IPS-20b (cell line): Measurements from ENCODE around the gene SLC25A34.

Experiments used
- H3K27ac ChIP-seq: one replicate; pipeline ENCODE4 v1.5.1; 2013; ENCODE audit warnings: low read length
- H3K27me3 ChIP-seq: 2 replicates; pipeline ENCODE4 v1.6.1; 2013; ENCODE audit warnings: mild to moderate bottlenecking, low read length, inconsistent platforms; ENCODE audit not compliant: insufficient read depth
- H3K36me3 ChIP-seq: 2 replicates; pipeline ENCODE4 v1.6.1; 2013; ENCODE audit warnings: low read depth, mild to moderate bottlenecking, inconsistent platforms, low read length, moderate library complexity; ENCODE audit not compliant: insufficient read depth
- H3K4me1 ChIP-seq: 2 replicates; pipeline ENCODE4 v1.6.1; 2013; ENCODE audit warnings: mild to moderate bottlenecking, control low read depth, inconsistent platforms, low read length, moderate library complexity; ENCODE audit not compliant: insufficient read depth
- H3K4me3 ChIP-seq: 2 replicates; pipeline ENCODE4 v1.5.1; 2013; ENCODE audit warnings: mild to moderate bottlenecking, low read length, inconsistent platforms
- H3K9ac ChIP-seq: 2 replicates; pipeline ENCODE4 v1.6.1; 2013; ENCODE audit warnings: low read depth, mild to moderate bottlenecking, inconsistent platforms, low read length, moderate library complexity
- H3K9me3 ChIP-seq: 2 replicates; pipeline ENCODE4 v1.6.1; 2013; ENCODE audit warnings: mild to moderate bottlenecking, low read depth, low read length, inconsistent platforms; ENCODE audit not compliant: insufficient read depth

The SLC25A34 gene

GRCh38 chr1:15736892-15737261, 819 bp downstream of the SLC25A34 start:
- H3K9me3 ChIP-seq, result no peaks in the 10 kb centered on the region
- no peak overlapping the region for H3K9ac ChIP-seq
- H3K27ac ChIP-seq, result no peak overlapping the region
- H3K4me1 ChIP-seq, result no peaks in the 10 kb centered on the region
- peaks cover 25% of the 10 kb centered on the region for H3K36me3 ChIP-seq
- H3K4me3 ChIP-seq, result no peak overlapping the region
- no peaks in the 10 kb centered on the region for H3K27me3 ChIP-seq

DNA sequence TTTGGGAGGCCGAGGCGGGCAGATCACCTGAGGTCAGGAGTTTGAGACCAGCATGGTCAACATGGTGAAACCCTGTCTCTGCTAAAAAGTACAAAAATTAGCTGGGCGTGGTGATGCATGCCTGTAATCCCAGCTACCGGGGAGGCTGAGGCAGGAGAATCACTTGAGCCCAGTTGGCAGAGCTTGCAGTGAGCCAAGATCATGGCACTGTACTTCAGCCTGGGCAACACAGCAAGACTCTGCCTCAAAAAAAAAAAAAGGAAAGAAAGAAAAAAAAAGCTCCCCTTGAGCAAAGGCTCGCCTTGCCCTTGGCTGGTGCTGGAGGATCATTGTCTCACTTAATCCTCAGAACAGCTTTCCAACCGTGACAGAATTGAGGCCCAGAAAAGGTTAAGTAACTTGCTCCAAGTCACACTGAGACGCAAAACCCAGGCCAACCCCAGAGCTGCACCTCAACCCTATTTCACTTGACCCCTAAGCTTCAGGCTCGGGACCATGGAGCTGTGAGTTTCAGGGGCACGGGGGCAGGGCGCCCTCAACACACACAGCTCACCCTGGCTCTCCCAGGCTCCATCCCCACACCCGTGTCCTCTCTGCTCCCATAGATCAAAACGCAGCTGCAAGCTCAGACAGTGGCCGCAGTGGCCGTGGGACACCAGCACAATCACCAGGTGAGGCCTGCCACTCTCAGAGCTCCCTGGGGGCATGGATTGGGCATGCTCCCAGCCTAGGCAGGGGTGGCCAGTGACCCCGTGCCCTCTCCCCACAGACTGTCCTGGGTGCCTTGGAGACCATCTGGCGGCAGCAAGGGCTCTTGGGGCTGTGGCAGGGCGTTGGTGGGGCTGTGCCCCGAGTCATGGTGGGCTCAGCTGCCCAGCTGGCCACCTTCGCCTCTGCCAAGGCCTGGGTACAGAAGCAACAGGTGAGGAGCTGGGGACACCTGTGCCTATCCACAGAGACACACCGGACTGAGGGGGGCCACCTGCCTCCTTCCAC, 1.6 kb downstream of the SLC25A34 start:
- Histone ChIP-seq H3K9ac (no peak overlapping the region), H3K4me3 (no peak overlapping the region), H3K4me1 (no peaks in the 10 kb centered on the region), H3K27me3 (no peaks in the 10 kb centered on the region), H3K27ac (no peak overlapping the region), H3K36me3 (peaks cover 19% of the 10 kb centered on the region), H3K9me3 (no peaks in the 10 kb centered on the region)

DNA sequence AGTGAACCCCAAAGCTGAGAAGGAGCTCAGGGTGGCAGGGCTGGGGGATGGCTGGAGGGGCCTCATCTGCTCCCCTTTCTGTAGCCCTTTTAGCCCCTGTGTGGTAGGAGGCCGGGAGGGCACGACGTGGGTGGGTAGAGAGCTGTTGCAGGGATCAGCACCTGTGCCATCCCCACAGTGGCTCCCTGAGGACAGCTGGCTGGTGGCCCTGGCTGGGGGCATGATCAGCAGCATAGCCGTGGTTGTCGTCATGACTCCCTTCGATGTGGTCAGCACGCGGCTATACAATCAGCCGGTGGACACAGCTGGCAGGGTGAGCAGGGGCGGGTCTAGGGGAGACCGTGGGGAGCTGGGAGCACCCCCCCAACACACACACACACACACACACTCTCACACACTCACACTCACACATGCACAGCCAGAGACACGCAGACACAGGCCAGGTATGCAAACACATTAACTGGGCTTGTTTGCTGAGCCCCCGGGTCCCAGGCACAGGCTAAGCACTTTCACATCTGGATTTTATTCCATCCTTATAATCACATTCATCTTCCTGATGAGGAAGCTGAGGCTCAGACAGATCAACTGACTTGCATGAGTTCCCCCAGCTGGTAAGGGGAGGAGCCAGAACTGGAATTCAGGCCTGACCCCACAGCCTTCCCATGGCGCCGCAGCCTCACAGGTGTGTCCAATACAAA, 2.5 kb downstream of the SLC25A34 start:
- H3K27me3 ChIP-seq, result no peaks in the 10 kb centered on the region
- no peaks in the 10 kb centered on the region for H3K4me1 ChIP-seq
- peaks cover 9% of the 10 kb centered on the region; the same call in 1 of the 2 replicates for H3K36me3 ChIP-seq
- H3K4me3 ChIP-seq, result no peak overlapping the region
- H3K27ac ChIP-seq, result no peak overlapping the region
- no peaks in the 10 kb centered on the region for H3K9me3 ChIP-seq
- H3K9ac ChIP-seq, result no peak overlapping the region

GRCh38 chr1:15739259-15739658, 3.2 kb downstream of the SLC25A34 start:
- H3K4me3 ChIP-seq, result no peak overlapping the region
- H3K27me3 ChIP-seq, result no peaks in the 10 kb centered on the region
- no peak overlapping the region for H3K27ac ChIP-seq
- peaks cover 4% of the 10 kb centered on the region; the same call in 1 of the 2 replicates for H3K36me3 ChIP-seq
- H3K9me3 ChIP-seq, result no peaks in the 10 kb centered on the region
- no peaks in the 10 kb centered on the region for H3K4me1 ChIP-seq
- H3K9ac ChIP-seq, result no peak overlapping the region

- Histone ChIP-seq H3K27me3 (no peaks in the 10 kb centered on the region), H3K9ac (no peak overlapping the region), H3K4me1 (no peaks in the 10 kb centered on the region), H3K27ac (no peak overlapping the region), H3K36me3 (no peaks in the 10 kb centered on the region), H3K9me3 (no peaks in the 10 kb centered on the region), H3K4me3 (no peak overlapping the region)
These were observed 3.7 kb downstream of the SLC25A34 start for GRCh38 chr1:15739745-15740144.

GRCh38 chr1:15740924-15741850, 5.1 kb downstream of the SLC25A34 start:
- H3K36me3 ChIP-seq, result no peaks in the 10 kb centered on the region
- H3K27ac ChIP-seq, result no peak overlapping the region
- no peak overlapping the region for H3K4me3 ChIP-seq
- no peak overlapping the region for H3K9ac ChIP-seq
- H3K4me1 ChIP-seq, result no peaks in the 10 kb centered on the region
- H3K27me3 ChIP-seq, result no peaks in the 10 kb centered on the region
- no peaks in the 10 kb centered on the region for H3K9me3 ChIP-seq

DNA sequence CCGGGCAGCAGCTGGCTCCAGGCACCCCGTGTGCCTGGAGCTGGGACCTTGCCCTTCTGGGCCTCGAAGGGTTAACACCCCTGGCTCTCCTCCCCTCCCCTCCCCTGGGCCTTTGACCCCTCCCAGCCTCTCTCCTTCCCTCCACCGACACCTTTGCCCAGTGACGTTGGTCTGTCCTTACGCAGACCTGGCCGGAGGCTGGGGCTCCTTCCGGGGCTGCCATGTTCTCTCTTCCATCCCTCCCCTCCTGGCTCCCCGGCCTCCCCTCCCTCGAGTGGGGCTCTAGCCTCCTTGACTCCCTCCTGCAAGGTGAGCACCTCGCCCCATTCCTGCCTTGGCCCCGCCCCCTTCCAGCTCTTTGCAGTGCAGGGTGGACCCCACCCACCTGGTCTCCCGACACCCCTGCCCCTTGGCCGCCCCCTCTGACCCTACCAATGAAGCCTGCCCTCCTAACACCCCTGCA, 6.3 kb downstream of the SLC25A34 start, which contains the start of gene TMEM82:
Gene TMEM82, plus strand, starts transcription at position 161 of the 463 bp plus-strand sequence. Its CDS starts 61 bp downstream, at position 222.
- Histone ChIP-seq H3K9me3 (no peaks in the 10 kb centered on the region), H3K4me3 (peak within 1 kb of the TSS; percentile 45; the same call in 1 of the 2 replicates), H3K4me1 (no peaks in the 10 kb centered on the region), H3K9ac (no peak within 1 kb of the TSS), H3K36me3 (no peaks in the 10 kb centered on the region), H3K27me3 (no peaks in the 10 kb centered on the region), H3K27ac (no peak within 1 kb of the TSS)

DNA sequence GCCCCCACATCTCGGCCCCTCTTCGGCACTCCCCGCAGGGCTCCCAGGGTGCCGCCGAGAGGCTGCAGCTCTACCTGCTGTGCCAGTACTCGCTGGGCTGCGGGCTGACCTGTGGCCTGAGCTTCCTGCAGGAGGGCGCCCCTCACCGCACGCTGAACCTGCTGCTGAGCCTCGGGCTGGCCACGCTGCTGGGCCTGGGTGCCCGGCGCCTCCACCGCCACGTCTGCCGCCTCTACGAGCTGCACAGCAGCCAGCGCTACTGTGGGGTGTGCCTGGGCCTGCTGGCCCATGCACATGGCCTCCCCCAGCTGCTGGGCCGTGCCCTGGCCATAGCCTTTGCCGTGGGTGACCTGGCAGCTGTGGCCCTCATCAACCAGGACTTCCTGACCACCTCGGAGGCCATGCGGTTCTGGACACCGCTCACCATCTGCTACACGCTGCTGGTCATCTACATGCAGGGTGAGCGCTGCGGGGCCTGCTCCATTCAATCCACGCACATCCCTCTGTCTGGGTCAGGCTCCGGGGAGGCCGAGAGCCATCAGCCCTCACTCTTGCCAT, 8.1 kb downstream of the SLC25A34 start:
- Histone ChIP-seq H3K36me3 (no peaks in the 10 kb centered on the region), H3K27me3 (no peaks in the 10 kb centered on the region), H3K4me3 (no peak overlapping the region), H3K9ac (no peak overlapping the region), H3K4me1 (no peaks in the 10 kb centered on the region), H3K9me3 (no peaks in the 10 kb centered on the region), H3K27ac (no peak overlapping the region)

DNA sequence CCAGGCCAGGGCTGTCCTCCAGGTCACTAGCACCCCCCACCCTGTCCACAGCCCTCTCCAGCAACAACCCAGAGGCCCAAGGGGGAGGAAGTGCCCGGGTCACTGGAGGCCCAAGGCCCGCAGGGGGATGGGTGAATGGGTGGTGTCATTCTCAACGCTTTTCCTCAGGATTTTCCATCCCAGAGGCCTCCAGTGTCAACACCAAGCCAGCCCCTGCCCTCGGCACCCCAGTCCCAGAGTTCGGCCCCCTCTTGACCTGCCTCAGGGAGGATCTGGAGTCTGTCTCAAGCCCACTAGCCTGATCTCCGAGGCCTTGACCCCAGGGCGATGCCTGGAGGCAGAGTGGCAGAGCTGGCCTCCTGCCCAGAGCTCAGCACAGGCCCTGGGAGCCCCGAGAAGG, 11.3 kb downstream of the SLC25A34 start:
- no peak overlapping the region for H3K27ac ChIP-seq
- H3K4me3 ChIP-seq, result no peak overlapping the region
- H3K4me1 ChIP-seq, result no peaks in the 10 kb centered on the region
- H3K27me3 ChIP-seq, result no peaks in the 10 kb centered on the region
- H3K36me3 ChIP-seq, result no peaks in the 10 kb centered on the region
- no peak overlapping the region for H3K9ac ChIP-seq
- H3K9me3 ChIP-seq, result no peaks in the 10 kb centered on the region

DNA sequence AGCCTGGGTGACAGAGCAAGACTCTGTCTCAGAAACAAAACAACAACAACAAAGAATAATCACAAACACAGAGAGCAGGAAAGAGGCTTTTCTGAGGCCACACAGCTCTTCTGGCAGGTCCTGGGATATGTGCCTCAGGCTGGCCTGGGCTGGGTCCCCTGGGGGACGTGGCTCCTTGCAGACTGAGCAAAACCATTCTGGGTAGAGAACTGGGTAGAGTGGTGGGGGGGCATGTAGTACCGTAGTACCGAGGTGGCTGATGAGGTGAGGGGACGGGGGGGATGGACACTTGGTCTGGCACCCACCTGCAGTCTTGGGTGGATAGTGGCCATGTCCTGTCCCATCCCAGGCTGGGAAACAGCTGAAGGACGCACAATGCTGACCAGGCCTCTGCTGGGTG, 12.2 kb downstream of the SLC25A34 start:
- H3K4me1 ChIP-seq, result no peaks in the 10 kb centered on the region
- H3K9ac ChIP-seq, result no peak overlapping the region
- no peaks in the 10 kb centered on the region for H3K9me3 ChIP-seq
- H3K27me3 ChIP-seq, result no peaks in the 10 kb centered on the region
- H3K36me3 ChIP-seq, result no peaks in the 10 kb centered on the region
- H3K4me3 ChIP-seq, result no peak overlapping the region
- H3K27ac ChIP-seq, result no peak overlapping the region
